Rectal smooth muscle tissue (tissue), 1 donor: ENCODE measurements around the gene GRN.

ENCODE experiments used
- H3K27ac ChIP-seq: one replicate; pipeline ENCODE4 v1.7.0; 2013; ENCODE audit warnings: low read depth, low read length, inconsistent platforms
- H3K27me3 ChIP-seq: one replicate; pipeline ENCODE4 v1.7.0; 2013; ENCODE audit warnings: low read length; ENCODE audit not compliant: control insufficient read depth, insufficient read depth
- H3K36me3 ChIP-seq: one replicate; pipeline ENCODE4 v1.7.0; 2013; ENCODE audit warnings: low read length; ENCODE audit not compliant: control insufficient read depth, insufficient read depth
- H3K4me1 ChIP-seq: one replicate; pipeline ENCODE4 v1.7.0; 2013; ENCODE audit warnings: low read length; ENCODE audit not compliant: control insufficient read depth, insufficient read depth
- H3K4me3 ChIP-seq: one replicate; pipeline ENCODE4 v1.7.0; 2013; ENCODE audit warnings: low read length
- H3K9ac ChIP-seq: one replicate; pipeline ENCODE4 v1.7.0; 2013; ENCODE audit warnings: low read length

GRN gene

DNA sequence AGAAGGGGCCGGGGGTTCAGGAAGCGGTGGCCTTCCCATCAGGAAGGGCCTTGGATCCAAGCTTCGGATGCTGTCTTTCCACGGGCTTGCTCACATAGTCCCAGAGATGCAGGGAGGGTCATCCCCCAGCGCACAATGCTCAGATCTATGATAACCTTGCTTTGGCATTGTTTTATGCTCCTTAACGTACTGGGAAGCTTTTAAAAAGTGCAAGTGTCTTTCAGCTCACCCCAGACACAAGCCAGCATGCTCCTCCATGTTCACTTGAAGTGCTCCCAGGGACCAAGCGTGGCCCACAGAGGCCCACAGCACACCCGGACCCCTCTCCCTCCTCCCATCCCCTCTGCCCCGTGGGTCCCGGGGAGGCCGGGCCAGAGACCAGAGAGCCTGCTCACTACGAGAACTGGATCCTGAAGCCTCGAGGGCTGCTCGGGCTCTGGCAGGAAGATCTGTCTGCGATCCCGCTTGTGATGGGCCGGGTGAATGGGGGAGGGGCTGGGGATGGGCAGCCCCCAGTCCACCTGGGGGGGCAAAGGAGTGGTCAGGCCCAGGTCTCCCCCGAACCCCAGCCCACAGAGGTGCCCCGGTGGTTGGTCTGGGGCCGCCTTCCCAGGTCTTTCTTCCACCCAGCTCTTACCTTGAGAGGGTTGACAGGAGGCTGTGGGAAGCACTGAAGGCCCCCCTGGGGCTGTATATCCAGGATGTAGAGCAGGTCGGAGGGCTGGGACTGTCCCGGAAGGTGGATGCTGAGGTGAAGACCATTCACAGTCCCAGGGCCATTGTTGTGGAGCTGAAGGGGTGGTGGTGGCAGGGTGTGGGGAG lies 30.3 kb downstream of the GRN start:
- H3K9ac ChIP-seq = no peak overlapping the region
- H3K4me1 ChIP-seq = no peaks in the 10 kb centered on the region
- H3K4me3 ChIP-seq = no peak overlapping the region
- no peaks in the 10 kb centered on the region for H3K27me3 ChIP-seq
- no peak overlapping the region for H3K27ac ChIP-seq
- H3K36me3 ChIP-seq = no peaks in the 10 kb centered on the region

DNA sequence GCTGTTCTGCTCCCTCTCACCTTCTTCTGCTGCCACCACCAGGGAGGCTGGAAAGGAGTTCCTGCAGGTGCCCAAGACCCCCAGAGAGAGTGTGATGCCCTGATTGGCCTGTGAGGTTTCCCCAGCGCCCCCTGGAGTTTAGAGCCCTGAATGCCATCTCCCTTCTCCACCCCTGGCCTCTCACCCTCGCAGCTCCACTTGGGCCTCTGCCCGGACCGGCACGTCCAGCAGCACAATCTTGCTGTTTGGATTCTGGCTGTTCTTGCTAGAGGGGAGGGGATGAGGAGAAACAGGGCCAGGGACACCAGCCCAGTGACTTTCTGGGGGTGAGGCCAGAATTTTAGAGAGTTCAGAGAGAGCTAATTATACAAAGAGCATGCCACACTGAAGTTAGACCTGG lies 31.0 kb downstream of the GRN start:
- no peak overlapping the region for H3K4me3 ChIP-seq
- no peaks in the 10 kb centered on the region for H3K36me3 ChIP-seq
- no peak overlapping the region for H3K27ac ChIP-seq
- H3K27me3 ChIP-seq = no peaks in the 10 kb centered on the region
- H3K9ac ChIP-seq = no peak overlapping the region
- no peaks in the 10 kb centered on the region for H3K4me1 ChIP-seq

GRCh38 chr17:44376779-44377178 lies 31.7 kb downstream of the GRN start:
- Histone ChIP-seq H3K27ac (no peak overlapping the region), H3K9ac (no peak overlapping the region), H3K36me3 (no peaks in the 10 kb centered on the region), H3K27me3 (no peaks in the 10 kb centered on the region), H3K4me3 (no peak overlapping the region), H3K4me1 (no peaks in the 10 kb centered on the region)

GRCh38 chr17:44378171-44378705 lies 33.1 kb downstream of the GRN start:
- Histone ChIP-seq H3K9ac (no peak overlapping the region), H3K4me3 (no peak overlapping the region), H3K4me1 (no peaks in the 10 kb centered on the region), H3K27ac (no peak overlapping the region), H3K27me3 (no peaks in the 10 kb centered on the region), H3K36me3 (no peaks in the 10 kb centered on the region)

- H3K27me3 ChIP-seq = peaks cover 3% of the 10 kb centered on the region
- no peaks in the 10 kb centered on the region for H3K4me1 ChIP-seq
- no peak overlapping the region for H3K27ac ChIP-seq
- no peaks in the 10 kb centered on the region for H3K36me3 ChIP-seq
- no peak overlapping the region for H3K9ac ChIP-seq
- H3K4me3 ChIP-seq = no peak overlapping the region
Observed at GRCh38 chr17:44379887-44380286, 34.8 kb downstream of the GRN start.

DNA sequence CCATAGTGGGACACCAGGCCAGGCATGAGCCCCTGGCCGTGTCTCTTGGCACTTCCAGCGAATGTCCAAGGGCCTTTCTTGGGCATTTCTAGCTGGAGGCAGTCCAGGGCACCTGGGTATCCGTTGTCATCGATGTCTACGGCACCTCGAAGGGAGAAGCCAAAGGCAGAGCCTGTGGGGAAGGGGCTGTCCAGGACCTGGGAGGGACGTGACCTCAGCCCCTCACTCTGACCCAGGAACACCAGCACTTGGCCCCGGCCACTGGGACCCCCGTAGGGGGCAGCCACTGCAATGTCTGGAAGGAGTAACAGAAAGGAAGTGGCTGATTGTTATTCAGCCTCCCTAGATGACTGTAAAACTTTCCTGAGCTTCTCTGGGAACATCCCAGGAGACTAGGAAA lies 35.7 kb downstream of the GRN start:
- H3K27ac ChIP-seq = no peak overlapping the region
- no peak overlapping the region for H3K4me3 ChIP-seq
- no peak overlapping the region for H3K9ac ChIP-seq
- no peaks in the 10 kb centered on the region for H3K4me1 ChIP-seq
- no peaks in the 10 kb centered on the region for H3K36me3 ChIP-seq
- H3K27me3 ChIP-seq = peaks cover 4% of the 10 kb centered on the region

GRCh38 chr17:44381810-44382305 lies 36.8 kb downstream of the GRN start:
- no peaks in the 10 kb centered on the region for H3K36me3 ChIP-seq
- no peak overlapping the region for H3K4me3 ChIP-seq
- H3K4me1 ChIP-seq = no peaks in the 10 kb centered on the region
- H3K9ac ChIP-seq = no peak overlapping the region
- peaks cover 5% of the 10 kb centered on the region for H3K27me3 ChIP-seq
- H3K27ac ChIP-seq = no peak overlapping the region

- no peak overlapping the region for H3K4me3 ChIP-seq
Observed at GRCh38 chr17:44382917-44383316, 37.8 kb downstream of the GRN start.

DNA sequence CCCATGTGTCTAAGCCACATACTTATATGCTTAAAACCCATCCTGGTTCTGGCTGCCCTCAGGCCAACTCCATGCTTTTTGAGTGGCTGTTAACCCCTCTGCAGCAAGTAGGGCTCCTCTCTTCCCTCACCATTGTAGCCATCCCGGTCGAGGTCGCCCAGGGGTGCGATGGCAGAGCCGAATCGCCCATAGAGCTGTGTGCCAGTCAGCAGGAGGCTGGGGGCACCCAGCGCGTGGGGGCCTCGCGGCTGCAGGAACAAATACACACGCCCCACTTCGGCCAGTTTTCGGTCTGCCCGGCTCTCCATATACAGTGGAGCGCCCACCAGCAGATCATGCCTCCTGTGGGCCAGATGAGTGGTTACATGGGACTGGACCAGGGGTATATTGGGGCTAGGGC lies 38.3 kb downstream of the GRN start:
- Histone ChIP-seq H3K27me3 (peaks cover 5% of the 10 kb centered on the region), H3K4me1 (no peaks in the 10 kb centered on the region), H3K4me3 (no peak overlapping the region), H3K9ac (no peak overlapping the region), H3K27ac (no peak overlapping the region), H3K36me3 (no peaks in the 10 kb centered on the region)

More at GRCh38 chr17:44382917-44383316, 37.8 kb downstream of the GRN start:
- no peaks in the 10 kb centered on the region for H3K4me1 ChIP-seq
- peaks cover 5% of the 10 kb centered on the region for H3K27me3 ChIP-seq
- H3K36me3 ChIP-seq = no peaks in the 10 kb centered on the region
- H3K27ac ChIP-seq = no peak overlapping the region
- H3K9ac ChIP-seq = no peak overlapping the region

- H3K4me1 ChIP-seq = no peaks in the 10 kb centered on the region
- no peak overlapping the region for H3K4me3 ChIP-seq
- H3K27me3 ChIP-seq = peaks cover 5% of the 10 kb centered on the region
- no peak overlapping the region for H3K9ac ChIP-seq
- no peak overlapping the region for H3K27ac ChIP-seq
- H3K36me3 ChIP-seq = no peaks in the 10 kb centered on the region
Observed at GRCh38 chr17:44383861-44384260, 38.8 kb downstream of the GRN start.

DNA sequence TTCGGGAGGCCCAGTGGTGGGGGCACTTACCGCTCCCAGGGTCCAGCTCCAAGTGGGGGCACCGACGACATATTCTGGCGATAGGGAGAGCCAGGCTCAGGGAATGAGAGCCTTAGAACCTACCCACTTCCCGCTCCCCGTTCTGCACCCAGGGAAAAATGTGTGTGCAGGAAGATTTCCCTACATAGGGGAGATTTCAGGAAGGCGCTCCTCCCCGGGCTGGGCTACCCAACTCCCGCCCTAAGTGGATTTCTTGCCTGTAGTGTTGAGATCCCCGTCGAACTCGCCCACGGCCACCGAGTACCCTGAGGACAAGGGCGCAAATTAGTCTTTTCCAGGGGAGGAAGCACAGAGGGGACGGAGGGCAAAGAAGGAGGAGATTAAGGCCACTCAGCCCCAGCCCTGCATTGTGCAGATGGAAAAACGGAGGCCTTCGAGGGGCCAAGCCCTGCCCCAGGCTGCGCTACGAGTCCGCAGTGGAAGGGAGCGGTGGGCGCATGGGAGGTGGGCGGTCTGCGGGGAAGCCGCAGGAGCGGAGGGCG lies 39.2 kb downstream of the GRN start:
- Histone ChIP-seq H3K36me3 (no peaks in the 10 kb centered on the region), H3K4me1 (no peaks in the 10 kb centered on the region), H3K27me3 (peaks cover 5% of the 10 kb centered on the region), H3K9ac (no peak overlapping the region), H3K4me3 (peak overlapping the region; percentile 67), H3K27ac (no peak overlapping the region)

DNA sequence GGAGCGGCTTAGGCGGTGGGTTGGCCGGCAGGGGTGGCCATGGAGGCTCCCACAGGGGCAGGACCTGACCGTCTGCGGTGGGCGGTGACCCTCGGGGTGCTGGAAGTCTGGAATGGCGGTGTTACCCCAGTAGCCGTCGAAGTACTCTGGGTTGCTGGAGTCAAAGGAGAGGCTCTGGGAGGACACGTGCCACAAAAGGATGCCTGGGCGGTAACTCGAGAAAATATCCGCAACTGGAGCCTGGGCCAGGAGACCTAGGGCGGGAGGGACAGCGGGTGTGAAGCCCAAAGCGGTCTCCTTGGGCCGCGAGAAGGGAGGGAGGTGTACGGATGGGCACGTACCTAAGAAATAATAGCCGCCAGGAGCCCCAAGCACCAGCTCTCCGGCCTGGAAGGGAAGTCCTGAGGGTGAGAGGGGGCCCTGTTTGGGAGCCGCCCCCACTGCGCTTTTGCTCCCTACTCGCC lies 39.8 kb downstream of the GRN start:
- Histone ChIP-seq H3K4me3 (peak overlapping the region; percentile 67), H3K27ac (no peak overlapping the region), H3K4me1 (no peaks in the 10 kb centered on the region), H3K36me3 (no peaks in the 10 kb centered on the region), H3K27me3 (peaks cover 5% of the 10 kb centered on the region), H3K9ac (no peak overlapping the region)
